HG02623 (cell line): ENCODE measurements around the gene GLIPR2.
"Not testable (repeated sequence)": the region's sequence is repeated elsewhere in the genome, so short reads cannot be mapped to it uniquely, and the experiment has no call there.

Source experiments
- ATAC-seq: cut with Tn5 transposase; IDR thresholded peaks from one replicate; pipeline ENCODE4 v1.9.1; 2021; ENCODE audit warnings: moderate library complexity; ENCODE audit not compliant: unreplicated experiment

Gene GLIPR2

DNA sequence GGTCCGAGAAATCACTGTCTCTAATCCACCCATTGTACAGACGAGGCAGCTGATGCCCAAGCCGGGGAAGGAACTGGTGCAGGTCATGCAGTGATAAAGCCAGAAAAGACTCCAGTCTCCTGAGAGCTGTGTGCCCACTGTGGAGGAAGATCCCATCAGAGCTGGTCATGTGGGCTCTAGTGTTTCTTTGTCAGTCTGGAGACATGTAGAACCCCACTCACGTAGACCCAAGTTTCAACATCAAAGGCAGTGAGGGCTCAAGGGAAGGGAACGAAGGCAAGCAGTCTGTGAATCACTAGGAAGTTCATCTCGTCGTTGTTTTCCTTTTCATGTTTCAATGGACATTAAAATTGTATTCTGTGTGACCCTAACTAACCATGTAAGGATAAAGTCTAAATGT, 14.6 kb upstream of the GLIPR2 start:
- no peak for ATAC-seq

DNA sequence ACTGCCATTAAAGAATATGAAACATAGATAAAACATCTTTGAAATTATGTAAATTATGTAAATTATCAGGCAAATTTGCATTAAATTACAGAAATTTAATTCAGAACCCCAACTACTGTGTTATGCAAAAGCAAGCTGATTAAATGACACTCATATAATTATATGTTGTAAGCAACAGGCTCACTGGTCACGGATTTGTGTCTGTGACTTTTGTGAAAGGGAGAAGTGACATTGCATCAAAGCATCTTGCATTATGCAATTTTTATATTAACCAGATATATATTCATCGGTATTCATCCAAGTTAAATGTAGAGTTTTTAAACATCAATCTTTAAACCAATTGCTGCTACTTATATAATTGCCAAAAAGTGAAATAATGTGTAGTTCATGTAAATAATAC, 13.0 kb upstream of the GLIPR2 start:
- no peak for ATAC-seq

- ATAC-seq: no peak
These were observed 11.3 kb upstream of the GLIPR2 start for GRCh38 chr9:36125062-36125855.

DNA sequence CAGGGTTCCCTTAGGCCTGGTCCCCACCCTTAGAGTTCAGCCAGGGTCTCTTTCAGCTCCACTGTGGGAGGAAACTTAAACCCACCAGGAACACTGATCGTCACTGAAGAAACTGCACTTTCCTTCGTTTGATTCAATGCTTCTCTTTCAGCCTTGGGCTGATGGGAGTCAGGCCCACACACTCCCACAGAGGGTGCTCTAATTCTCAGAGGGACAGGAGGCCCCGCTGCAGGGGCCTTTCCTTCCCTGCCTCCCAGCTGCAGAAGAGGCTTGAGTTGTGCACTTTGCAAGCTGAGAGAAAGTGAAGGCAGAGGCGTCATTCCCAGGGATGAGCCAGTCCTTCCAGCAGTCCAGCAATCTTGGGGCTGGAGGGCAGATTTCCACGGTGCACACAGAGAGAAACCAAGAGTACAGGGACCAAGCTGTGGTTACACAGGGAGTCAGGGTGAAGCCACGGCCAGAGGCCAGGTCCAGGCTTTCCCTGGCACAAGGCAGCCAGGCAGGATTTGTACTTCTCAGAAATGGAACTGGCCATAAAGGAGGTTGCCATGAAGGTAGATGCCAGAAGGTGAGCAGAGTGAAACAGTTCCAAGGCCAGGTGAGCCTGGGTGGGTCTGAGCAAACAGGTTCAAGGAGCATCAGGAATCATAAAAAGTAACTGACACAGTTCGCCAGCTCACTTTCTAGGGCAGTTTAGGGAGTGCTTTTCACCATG, 10.4 kb upstream of the GLIPR2 start:
- no peak for ATAC-seq

DNA sequence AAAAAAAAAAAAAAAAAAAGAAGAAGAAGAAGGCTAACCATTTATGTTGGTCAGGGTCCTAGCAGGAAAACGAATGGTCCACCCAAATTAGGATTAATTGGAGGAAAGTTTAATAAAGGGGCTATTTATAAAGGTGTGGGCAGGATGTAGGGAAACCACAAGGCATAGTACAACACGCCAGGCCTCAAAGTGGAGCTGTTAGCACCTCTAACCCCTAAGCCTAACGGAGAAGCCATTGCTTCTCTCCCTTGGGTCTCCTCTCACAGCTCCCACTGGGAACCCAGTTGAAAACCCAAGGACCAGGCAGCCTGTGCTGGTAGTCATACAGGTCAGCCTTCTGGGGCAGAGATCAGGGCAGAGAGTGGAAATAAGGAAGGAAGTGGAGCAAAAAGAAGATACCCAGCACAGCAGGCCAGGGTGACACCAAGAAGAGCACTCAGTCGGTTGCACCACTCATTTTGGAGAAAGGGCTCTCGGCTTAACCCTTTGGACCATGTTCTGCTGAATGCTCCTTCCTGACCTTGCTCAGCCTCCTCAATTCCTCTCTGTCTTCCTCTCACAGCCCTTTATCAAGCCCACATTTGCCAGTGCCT, 8.8 kb upstream of the GLIPR2 start:
- ATAC-seq: no peak

- no peak for ATAC-seq
These were observed 8.2 kb upstream of the GLIPR2 start for GRCh38 chr9:36128349-36128748.

DNA sequence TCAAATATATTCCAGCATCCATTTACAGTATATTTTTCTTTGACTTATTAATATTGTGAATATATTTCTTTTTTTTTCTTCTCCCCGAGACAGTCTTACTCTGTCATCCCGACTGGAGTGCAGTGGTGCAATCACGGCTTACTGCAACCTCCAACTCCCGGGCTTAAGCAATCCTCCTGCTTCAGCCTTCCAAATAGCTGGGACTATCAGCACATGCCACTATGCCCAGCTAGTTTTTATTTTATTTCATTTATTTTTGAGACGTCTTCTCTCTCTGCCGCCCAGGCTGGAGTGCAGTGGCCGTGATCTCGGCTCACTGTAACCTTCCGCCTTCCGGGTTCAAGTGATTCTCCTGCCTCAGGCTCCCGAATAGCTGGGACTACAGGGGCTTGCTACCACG, 7.4 kb upstream of the GLIPR2 start:
- no peak for ATAC-seq

DNA sequence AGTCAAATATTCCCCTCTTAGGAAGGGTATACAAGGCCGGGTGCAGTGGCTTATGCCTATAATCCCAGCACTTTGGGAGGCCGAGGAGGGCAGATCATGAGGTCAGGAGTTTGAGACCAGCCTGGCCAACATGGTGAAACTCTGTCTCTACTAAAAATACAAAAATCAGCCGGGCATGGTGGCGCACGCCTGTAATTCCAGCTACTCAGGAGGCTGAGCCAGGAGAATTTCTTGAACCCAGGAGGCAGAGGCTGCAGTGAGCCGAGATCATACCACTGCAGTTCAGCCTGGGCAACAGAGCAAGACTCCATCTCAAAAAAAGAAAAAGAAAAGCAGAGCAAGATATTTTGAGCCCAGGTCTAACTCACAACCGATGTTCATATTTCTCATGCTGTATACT, 4.9 kb upstream of the GLIPR2 start:
- ATAC-seq: not testable (repeated sequence)

DNA sequence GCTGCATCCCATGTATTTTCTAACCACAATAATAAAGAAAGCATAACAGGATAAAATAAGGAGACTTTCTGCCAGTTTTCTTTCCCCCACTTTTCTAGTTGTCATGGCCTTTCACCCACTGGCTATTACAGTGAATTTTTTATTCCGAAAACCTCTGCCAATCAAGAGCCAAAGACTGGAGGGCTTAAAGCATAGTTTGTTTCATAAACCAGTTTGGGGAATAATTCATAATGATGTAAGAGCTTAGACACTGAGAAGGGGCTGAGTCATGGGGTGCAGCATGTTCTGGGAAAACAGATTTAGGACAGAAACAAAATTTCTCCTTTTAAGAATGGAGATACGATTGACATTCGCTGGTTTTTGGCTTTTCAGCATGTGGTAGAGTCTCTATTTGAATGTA, 4.4 kb upstream of the GLIPR2 start:
- no peak for ATAC-seq

DNA sequence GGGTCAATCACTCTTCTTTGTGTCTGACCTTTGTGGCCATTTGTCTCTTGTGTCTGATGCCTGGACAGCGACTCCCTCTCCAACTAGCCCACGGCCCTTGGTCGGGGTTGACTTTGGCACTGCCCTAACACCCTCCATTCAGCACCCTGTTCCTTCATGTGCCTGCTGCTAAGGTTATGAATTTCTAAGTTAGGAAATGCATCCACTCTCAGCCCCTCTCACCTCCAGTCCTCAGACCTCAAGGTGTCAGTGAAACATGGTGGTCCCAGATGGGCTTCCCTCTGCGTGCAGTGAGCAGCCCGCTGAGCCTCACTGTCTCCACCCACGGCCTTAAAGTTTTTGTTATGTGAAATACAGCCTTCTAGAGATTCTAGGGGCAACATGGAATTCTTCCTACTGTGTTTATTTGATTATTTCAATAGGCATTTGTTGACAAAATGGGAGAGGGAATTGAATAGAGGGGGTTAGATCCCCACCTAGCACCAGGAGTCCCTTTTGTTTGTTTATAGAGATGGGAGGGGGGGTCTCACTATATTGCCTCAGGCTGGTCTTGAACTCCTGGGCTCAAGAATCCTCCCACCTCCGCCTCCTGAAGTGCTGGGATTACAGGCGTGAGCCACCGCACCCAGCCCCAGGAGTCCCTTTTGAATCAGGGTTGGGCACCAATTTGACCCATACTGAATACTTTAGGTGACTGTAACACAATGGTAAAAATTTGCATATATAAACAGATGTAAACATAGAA, 1.6 kb upstream of the GLIPR2 start:
- no peak for ATAC-seq

- ATAC-seq: no peak
These were observed 727 bp upstream of the GLIPR2 start for GRCh38 chr9:36135741-36136271.

- peak; percentile 31 for ATAC-seq
These were observed 410 bp downstream of the GLIPR2 start for GRCh38 chr9:36136894-36137391.

DNA sequence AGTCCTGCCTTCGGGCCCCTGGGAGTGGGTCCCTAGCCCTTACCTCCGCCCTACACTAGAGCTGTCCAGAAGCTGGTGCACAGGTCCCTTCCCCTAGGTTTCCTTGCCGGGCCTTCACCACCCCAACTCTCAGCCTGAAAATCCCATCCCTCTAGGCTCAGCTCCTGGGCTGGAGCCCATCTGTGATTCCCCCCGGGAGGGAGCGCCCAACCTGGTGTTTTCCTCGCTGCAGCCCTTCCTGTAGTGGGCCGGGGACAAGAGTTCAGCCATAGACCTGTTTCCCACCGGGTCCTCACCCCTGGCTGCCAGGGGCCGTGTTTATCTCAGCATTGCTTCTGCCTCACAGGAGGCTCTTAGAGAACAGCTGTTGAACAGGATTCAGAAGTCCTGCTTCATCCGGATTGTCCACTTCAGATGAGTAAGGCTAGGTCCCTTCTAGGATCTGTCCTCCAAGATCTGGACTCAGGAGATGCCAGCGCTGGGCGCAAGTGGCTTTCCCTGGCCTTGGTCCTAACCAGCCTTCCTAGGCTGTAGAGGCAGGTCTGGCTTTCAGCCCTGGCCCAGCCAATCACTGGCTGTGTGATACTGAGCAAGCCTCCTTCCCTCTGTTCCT, 965 bp downstream of the GLIPR2 start:
- no peak for ATAC-seq

GRCh38 chr9:36138496-36138895, 2.0 kb downstream of the GLIPR2 start:
- no peak for ATAC-seq

- ATAC-seq: no peak
These were observed 2.4 kb downstream of the GLIPR2 start for GRCh38 chr9:36138901-36139300.

- ATAC-seq: no peak
These were observed 3.9 kb downstream of the GLIPR2 start for GRCh38 chr9:36140086-36141084.

DNA sequence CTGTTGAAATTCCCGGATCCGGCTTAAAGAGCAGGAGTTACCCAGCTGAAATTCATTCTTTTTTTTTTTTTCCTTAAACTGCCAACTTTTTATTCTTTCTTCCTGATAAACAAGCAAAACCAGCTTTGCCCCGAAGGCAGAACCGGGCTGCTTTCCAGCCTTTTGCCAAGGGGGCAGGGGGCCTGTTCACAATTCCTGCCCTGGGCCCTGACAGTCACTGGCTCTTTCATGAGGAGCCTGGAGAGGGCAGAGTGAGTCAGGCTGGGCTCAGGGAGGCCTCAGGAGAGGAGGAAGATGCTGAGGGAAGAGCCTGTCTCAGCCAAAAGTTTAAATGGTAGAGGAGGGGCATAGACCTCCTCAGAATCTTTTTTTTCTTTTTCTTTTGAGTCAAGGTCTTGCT, 4.8 kb downstream of the GLIPR2 start:
- ATAC-seq: no peak

DNA sequence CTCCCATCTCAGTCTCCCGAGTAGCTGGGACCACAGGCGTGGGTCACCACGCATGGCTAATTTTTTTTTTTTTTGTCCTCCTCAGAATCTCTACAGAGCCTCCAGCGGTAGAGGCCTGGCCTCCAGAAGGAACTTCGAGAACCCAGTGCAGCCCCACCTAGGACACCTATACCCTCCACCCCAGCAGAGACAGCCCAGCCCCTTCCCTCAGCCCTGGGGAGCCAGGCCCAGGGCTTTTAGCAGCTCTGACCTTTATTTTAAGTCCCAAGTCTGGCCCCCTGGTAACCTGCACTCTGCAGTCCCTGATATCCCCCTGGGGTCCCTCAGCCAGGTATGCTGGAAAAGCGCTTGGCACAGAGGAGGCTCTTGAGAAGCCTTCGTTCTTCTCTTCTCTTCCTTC, 5.2 kb downstream of the GLIPR2 start:
- ATAC-seq: no peak

- ATAC-seq: no peak
These were observed 6.1 kb downstream of the GLIPR2 start for GRCh38 chr9:36142510-36143244.
